H4 (cell line): ENCODE measurements around the gene TRAT1. TPM values are rescaled to one million over a fixed set of nuclear protein-coding genes. Genes with fewer than 3 reads are reported as not detected.
"Not testable (repeated sequence)": the region's sequence is repeated elsewhere in the genome, so short reads cannot be mapped to it uniquely, and the experiment has no call there.

ENCODE experiments used
- DNase-seq: peaks from one replicate; pipeline ENCODE4 v3.0.0-alpha.2; 2015; ENCODE audit warnings: low spot score
- total RNA-seq: library from RNA; depleted of rRNA; stranded (reverse); fragments of >200 nt; shearing (Covaris generic); gene quantifications from 2 replicates; pipeline ENCODE4 v1.2.3, GENCODE V29; 2014; rRNA removed

TRAT1 gene, protein sequence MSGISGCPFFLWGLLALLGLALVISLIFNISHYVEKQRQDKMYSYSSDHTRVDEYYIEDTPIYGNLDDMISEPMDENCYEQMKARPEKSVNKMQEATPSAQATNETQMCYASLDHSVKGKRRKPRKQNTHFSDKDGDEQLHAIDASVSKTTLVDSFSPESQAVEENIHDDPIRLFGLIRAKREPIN
- not detected in 2 replicates for total RNA-seq

GRCh38 chr3:108822123-108822897 lies at the start of gene TRAT1:
TSS of gene TRAT1 (plus strand) at chr3:108822786. CDS start at chr3:108822928, 142 bp downstream.
- no peak for DNase-seq

GRCh38 chr3:108775649-108776048 lies 46.9 kb upstream of the TRAT1 start:
- DNase-seq, result no peak

DNA sequence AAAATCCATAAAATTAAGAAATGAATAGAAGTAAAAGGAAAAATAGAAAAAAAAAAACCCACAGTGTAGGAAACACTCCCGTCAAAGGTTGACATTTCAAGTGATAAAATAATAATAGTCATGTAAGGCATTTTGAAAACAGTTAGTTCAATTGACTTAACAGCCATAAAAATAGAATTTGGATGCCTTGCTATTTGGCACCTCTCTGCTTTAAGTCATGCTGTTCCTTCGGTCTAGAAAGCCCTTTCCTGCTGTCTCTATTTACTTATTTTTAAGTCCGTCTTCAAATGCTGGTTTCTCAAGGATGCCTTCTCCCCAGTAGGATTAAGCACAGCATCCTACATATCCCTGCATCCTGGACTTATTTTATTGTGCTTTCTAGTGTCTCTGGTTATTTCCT lies 43.1 kb upstream of the TRAT1 start:
- DNase-seq, result no peak

- no peak for DNase-seq
These were observed 42.4 kb upstream of the TRAT1 start for GRCh38 chr3:108780235-108780634.

DNA sequence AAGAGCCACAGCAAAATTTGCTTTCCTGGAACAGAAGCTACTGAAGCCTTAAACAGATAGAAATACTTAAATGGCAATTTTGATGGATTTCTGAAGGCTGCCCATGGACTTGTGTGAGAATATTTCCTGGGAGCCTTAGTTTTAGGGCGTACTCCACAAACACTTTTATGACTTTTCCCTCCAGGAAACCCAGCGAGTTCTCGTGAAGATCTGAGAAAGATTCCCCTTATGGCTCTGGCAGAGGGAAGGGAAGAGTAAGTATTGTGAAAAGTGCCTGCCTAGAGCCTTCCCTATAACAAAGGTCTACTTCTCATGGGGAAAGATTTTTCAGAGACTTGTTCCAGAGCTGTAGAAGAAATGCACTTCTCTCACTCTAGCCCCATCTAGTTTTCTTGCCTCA lies 31.1 kb upstream of the TRAT1 start:
- DNase-seq, result no peak

DNA sequence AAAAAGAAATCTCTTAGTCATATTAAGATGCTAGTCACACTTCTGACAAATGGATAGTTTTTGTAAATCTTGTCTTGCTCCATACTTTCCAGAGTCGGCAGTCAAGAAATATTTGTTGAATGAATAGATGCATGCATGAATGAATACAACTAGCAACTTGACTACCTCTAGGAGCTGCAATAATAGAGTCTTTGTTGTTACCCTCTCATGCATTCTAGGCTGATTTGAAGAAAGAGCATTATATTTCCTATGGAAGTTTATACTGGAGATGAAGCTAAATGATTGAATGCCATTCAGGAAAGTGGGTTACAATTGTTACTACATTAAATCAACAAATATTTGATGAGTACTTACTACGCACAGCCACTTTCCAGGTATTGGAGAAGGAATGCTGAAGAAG lies 18.1 kb upstream of the TRAT1 start:
- no peak for DNase-seq

GRCh38 chr3:108804966-108805365 lies 17.6 kb upstream of the TRAT1 start:
- DNase-seq, result no peak

DNA sequence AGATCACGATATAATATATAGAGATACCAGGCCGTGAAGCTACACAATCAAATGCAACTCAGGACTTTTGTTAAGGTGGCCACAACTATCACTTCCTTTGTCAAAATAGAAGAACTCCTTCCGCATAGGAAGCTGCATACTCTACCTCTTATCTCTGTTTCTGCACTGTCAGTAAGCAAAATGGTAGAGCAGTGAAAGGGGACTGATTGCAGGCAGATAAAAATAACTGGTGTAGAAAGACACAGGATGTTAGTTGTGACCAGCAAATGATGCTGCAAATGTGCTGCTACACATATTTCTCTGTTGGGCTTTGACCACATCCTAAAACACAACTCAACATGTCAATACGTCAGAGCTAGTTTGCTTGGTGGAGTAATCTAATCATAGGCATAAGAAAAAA lies 16.3 kb upstream of the TRAT1 start:
- DNase-seq, result no peak

DNA sequence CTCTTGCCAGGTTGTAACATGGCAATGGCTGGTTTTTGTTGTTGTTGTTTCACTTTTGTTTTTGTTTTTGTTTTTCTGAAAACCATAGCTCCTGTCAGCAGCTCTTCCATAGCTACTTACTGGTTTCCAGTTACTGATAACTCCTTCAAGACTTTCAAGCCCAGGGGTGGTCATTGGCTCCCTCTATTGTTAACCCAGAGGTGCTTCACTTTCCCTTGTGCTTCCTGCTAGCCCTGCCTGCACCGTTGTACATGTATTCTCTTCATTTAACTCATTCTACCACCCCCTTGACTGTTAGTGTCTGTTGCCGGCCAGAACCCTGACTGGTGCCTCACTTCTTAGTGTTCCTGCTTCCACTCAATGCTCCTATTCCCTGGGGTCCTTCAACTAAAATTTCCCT lies 4.2 kb upstream of the TRAT1 start:
- DNase-seq, result peak; percentile 53

DNA sequence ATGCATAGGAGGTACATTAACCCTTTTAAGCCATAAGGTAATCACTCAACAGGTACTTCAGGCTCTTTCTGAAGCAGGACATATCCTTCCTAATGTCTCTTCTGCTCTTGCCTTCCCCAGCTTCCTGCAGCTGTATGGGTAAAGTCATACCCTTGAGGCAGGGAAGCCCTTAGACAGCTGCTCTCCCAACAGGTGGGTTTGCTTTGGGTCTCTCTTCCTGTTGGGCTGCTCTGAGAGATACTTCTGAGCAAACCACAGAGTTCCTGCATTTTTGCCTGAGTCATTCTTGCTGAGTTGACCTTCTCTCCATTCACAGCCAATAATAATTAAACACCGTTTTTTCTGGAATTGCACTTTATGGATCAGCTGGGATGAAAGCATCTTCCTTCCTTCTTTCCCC lies 2.0 kb upstream of the TRAT1 start:
- no peak for DNase-seq

DNA sequence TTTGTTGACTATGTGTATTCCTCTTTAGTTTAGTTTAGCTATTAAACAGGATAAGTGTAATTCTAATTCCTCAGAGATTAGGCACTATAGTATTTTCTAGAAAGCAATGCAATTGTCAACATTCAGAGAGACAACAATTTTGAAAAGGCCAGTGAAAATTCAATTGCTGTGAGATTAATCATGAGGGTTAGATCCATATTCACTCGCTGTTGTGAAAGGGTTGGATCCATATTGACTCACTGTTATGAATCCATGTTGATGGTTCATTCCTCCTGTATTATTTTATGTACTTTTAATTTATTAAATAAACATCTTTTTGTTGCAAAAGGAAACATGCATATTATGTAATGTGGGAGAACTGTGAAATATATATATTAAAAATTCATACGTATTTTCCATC lies 641 bp downstream of the TRAT1 start:
- DNase-seq, result no peak

GRCh38 chr3:108823803-108824202 lies 1.2 kb downstream of the TRAT1 start:
- DNase-seq, result not testable (repeated sequence)

GRCh38 chr3:108826309-108827187 lies 4.0 kb downstream of the TRAT1 start:
- no peak for DNase-seq

DNA sequence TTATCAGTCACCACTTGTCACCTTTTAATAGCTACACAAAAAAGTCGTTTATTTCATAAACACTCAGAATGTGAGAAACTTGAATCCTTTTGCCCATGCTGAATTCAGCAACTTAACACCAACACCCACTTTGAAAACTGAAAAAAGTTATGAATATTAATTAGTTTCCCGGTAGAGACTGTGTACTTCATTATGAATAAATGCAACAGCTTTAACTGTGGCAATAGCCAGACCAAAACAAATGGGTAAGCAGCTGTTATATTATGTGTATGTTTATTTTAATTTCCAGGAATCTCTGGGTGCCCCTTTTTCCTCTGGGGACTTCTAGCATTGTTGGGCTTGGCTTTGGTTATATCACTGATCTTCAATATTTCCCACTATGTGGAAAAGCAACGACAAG lies 7.8 kb downstream of the TRAT1 start:
- DNase-seq, result no peak

DNA sequence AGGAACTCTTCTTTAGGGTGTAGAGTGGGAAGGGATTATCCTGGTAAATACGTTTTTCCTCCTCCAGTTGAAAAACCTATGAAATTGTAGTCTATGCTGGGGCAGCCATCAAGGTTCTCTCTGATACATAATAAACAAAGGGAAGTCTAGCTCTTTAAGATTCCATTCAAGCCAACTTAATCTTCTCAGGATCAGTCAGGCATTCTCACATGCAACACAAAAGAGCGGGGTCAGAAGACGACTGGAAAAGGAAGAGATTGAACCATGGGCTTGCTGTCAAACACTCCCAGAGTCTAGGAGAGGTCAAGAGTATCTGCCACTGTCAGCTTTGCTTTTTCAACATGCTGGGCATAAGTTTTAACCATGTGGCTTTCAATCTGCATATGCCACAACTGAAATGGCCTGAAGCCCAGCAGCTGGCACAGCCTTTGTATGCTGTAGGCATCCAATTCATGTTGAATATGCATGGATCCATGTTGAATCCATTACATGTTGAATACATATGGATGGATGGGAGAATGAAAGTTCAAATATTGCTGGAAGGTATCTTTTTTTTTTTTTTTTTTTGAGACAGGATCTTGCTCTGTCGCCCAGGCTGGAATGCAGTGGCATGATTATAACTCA lies 8.5 kb downstream of the TRAT1 start:
- DNase-seq, result no peak

DNA sequence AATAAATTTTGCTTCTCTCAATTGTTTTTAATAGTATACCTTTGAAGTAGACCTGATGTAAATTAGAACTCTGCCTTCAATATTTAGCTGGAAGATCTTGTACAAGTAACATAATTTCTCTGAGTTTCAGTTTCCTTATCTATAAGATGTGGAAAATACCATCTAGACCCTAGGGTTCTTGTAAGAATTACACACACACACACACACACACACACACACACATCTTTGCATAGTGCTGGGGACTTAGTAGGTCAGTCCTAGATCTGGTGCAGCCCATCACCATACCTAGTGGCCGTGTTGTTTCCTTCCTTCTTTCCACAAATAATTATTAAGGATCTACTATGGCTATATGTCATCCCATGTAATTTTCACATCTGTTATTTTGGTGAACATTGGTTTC lies 11.0 kb downstream of the TRAT1 start:
- no peak for DNase-seq

DNA sequence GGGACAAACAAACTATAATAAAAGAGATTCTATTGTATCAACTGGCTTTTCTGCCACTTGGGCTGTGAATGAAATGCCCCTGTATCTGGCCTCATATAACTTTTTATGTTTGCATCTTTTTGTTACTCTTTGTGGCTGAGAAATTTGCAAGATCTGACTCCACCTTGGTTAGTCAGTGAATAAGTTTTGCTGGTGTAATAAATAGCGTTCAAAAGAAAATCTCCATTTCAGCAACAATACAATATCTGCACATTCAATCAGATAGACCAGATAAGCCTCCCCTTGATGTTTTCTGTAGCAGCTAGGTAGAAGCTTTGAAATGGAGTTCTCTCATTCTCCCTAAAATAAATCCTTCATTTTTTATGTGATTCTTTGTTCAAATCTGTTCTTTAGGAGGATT lies 12.0 kb downstream of the TRAT1 start:
- no peak for DNase-seq

GRCh38 chr3:108835101-108835500 lies 12.5 kb downstream of the TRAT1 start:
- DNase-seq, result no peak

GRCh38 chr3:108838436-108838835 lies 15.8 kb downstream of the TRAT1 start:
- no peak for DNase-seq

GRCh38 chr3:108845709-108846293 lies 23.2 kb downstream of the TRAT1 start:
- DNase-seq, result no peak

DNA sequence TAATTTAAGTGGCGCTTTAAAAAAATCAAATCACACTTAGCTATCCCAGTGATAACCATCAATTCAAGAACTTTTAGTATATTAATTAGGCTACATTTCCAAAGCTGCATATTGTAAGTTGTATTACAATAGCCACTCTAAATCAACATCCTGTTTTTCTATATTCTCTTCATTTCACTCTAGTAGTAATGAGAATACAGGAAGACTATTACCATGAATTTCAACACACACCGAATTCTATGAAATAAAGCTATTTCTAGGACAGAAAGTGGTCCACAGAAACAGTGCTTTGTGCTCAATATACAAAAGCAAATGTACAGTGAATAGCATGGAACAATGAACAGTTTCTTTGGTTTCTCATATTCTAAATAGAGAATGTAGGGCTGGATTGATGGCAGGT lies 24.6 kb downstream of the TRAT1 start:
- DNase-seq, result no peak

GRCh38 chr3:108849075-108849474 lies 26.5 kb downstream of the TRAT1 start:
- DNase-seq, result no peak
